Gastroesophageal sphincter (tissue), 4 donors: ENCODE results near the gene METTL16. TPM values are rescaled to one million over a fixed set of nuclear protein-coding genes. Genes with fewer than 3 reads are reported as not detected.
A peak's percentile ranks its signal among the peaks of the same experiment; 100 is the strongest.

ENCODE experiments used
- ATAC-seq: fragments of 150-250 bp; one replicate; pipeline ENCODE4 v1.9.1; 2016; ENCODE audit warnings: mild to moderate bottlenecking, moderate library complexity
- H3K27ac ChIP-seq, 4 donors: fragments of 200-600 bp; sonication (generic) in 3 of 4; 1 replicate in 3 of 4; 2 replicates in 1 of 4; pipeline ENCODE4 v1.5.1; 2016 to 2019
- H3K27me3 ChIP-seq: fragments of 200-600 bp; sonication (generic); one replicate; pipeline ENCODE4 v1.5.1; 2019
- H3K36me3 ChIP-seq, 2 donors: fragments of 200-600 bp; sonication (generic); one replicate each; pipeline ENCODE4 v1.5.1; 2019; ENCODE audit warnings: control low read depth in 1 of 2
- H3K4me1 ChIP-seq, 3 donors: fragments of 200-600 bp; sonication (generic); 1 replicate in 2 of 3; 2 replicates in 1 of 3; pipeline ENCODE4 v1.5.1; 2016 to 2019; ENCODE audit warnings: control low read depth in 2 of 3
- H3K4me3 ChIP-seq, 2 donors: fragments of 200-600 bp; sonication (generic); one replicate each; pipeline ENCODE4 v1.5.1; 2019; ENCODE audit warnings: mild to moderate bottlenecking in 1 of 2, moderate library complexity in 1 of 2
- H3K9me3 ChIP-seq, 3 donors: fragments of 200-600 bp; sonication (generic); one replicate each; pipeline ENCODE4 v1.5.1; 2017 to 2019; ENCODE audit warnings: control low read depth in 2 of 3
- CTCF ChIP-seq, 4 experiments: fragments of 200-600 bp in 2 of 4; fragments of 450-650 bp in 2 of 4; sonication (generic) in 1 of 4; IDR thresholded peaks; one replicate each; pipeline ENCODE4 v1.5.1; 2017 to 2019; ENCODE audit warnings: antibody characterized with exemption in 4 of 4, mild to moderate bottlenecking in 2 of 4, moderate library complexity in 2 of 4
- EP300 ChIP-seq: sonication (generic); formaldehyde crosslinking; IDR thresholded peaks from one replicate; pipeline ENCODE4 v1.6.1; 2017; ENCODE audit warnings: antibody characterized with exemption, mild to moderate bottlenecking
- POLR2A ChIP-seq, 2 donors: fragments of 450-650 bp; IDR thresholded peaks; one replicate each; pipeline ENCODE4 v1.6.1; 2017; ENCODE audit warnings: antibody characterized with exemption in 2 of 2, mild to moderate bottlenecking in 2 of 2, moderate library complexity in 1 of 2
- POLR2AphosphoS5 ChIP-seq: sonication (generic); formaldehyde crosslinking; IDR thresholded peaks from one replicate; pipeline ENCODE4 v1.6.1; 2017; ENCODE audit warnings: antibody characterized with exemption
- WGBS, 2 donors: methylation state at CpG; one replicate each; pipeline ENCODE4 v1.1.5; 2018; ENCODE audit warnings: low coverage in 1 of 2; 5-methylcytosine and 5-hydroxymethylcytosine counted together
- total RNA-seq, 4 donors: library from RNA; depleted of rRNA; stranded (reverse); fragments of >200 nt; gene quantifications; one replicate each; pipeline ENCODE4 v1.1.0, GENCODE V29; 2016

The METTL16 gene
- 10 to 100 TPM; 30.7 to 68.0 (median 58.7) TPM for total RNA-seq

- Histone ChIP-seq H3K27me3 (no peaks in the 10 kb centered on the region), H3K9me3 (no peaks in the 10 kb centered on the region), H3K27ac (peak within 1 kb of the TSS; percentile 90 to 97 (median 90)), H3K4me3 (peak within 1 kb of the TSS; percentile 72 to 95), H3K4me1 (peaks cover 5 to 47% (median 10%) of the 10 kb centered on the region in 3 donors), H3K36me3 (peaks cover 0 to 5% of the 10 kb centered on the region in 2 donors)
- WGBS, 2 donors = 1 to 2% methylated on average over 15 to 45 of the region's 49 CpGs
- ATAC-seq = peak; percentile 100
- TF ChIP-seq CTCF (IDR thresholded peaks at IDR 0.05) (no peak), EP300 (no peak), POLR2AphosphoS5 (peak; percentile 87), POLR2A (IDR thresholded peaks at IDR 0.05) (peak; percentile 43 to 63)
These were observed at the start of gene METTL16 for GRCh38 chr17:2511462-2512369. Gene METTL16, minus strand, starts transcription at chr17:2511888. Its CDS starts 9,557 bp downstream, at chr17:2502331.

GRCh38 chr17:2560658-2561057 is 49.0 kb upstream of the METTL16 start:
- Histone ChIP-seq H3K36me3 (no peaks in the 10 kb centered on the region), H3K4me1 (no peaks in the 10 kb centered on the region), H3K27ac (no peak overlapping the region), H3K4me3 (no peak overlapping the region), H3K9me3 (peaks cover 0 to 3% (median 0%) of the 10 kb centered on the region in 3 donors), H3K27me3 (peaks cover 12% of the 10 kb centered on the region)
- ATAC-seq = no peak
- WGBS, 2 donors = 71 to 92% methylated on average over 4 to 5 of the region's 5 CpGs
- TF ChIP-seq POLR2AphosphoS5 (no peak), CTCF (IDR thresholded peaks at IDR 0.05) (no peak), EP300 (no peak), POLR2A (IDR thresholded peaks at IDR 0.05) (no peak)

GRCh38 chr17:2551928-2552327 is 40.2 kb upstream of the METTL16 start:
- 26% methylated on average over 7 to 9 of the region's 9 CpGs for WGBS, 2 donors
- no peaks in the 10 kb centered on the region for H3K9me3 ChIP-seq

GRCh38 chr17:2551493-2551892 is 39.8 kb upstream of the METTL16 start:
- Histone ChIP-seq H3K4me1 (no peaks in the 10 kb centered on the region), H3K27ac (no peak overlapping the region), H3K9me3 (no peaks in the 10 kb centered on the region), H3K4me3 (no peak overlapping the region), H3K27me3 (peaks cover 38% of the 10 kb centered on the region), H3K36me3 (no peaks in the 10 kb centered on the region)
- WGBS, 2 donors = 18 to 25% methylated on average over 9 of the region's 10 CpGs
- TF ChIP-seq POLR2A (IDR thresholded peaks at IDR 0.05) (no peak), POLR2AphosphoS5 (no peak), CTCF (IDR thresholded peaks at IDR 0.05) (no peak), EP300 (no peak)
- ATAC-seq = no peak

More at GRCh38 chr17:2551928-2552327, 40.2 kb upstream of the METTL16 start:
- no peak overlapping the region for H3K4me3 ChIP-seq
- ATAC-seq = no peak
- no peaks in the 10 kb centered on the region for H3K36me3 ChIP-seq
- TF ChIP-seq POLR2AphosphoS5 (no peak), POLR2A (IDR thresholded peaks at IDR 0.05) (no peak), EP300 (no peak), CTCF (IDR thresholded peaks at IDR 0.05) (no peak)
- peaks cover 38% of the 10 kb centered on the region for H3K27me3 ChIP-seq
- no peaks in the 10 kb centered on the region for H3K4me1 ChIP-seq
- no peak overlapping the region for H3K27ac ChIP-seq
